HepG2 (cell line): ENCODE results near the gene ENTPD6. TPM values are rescaled to one million over a fixed set of nuclear protein-coding genes. Genes with fewer than 3 reads are reported as not detected.

ENCODE experiments used
- AKAP8 ChIP-seq: sonication (generic); formaldehyde crosslinking; IDR thresholded peaks from 2 replicates; pipeline ENCODE4 v1.5.1; 2020; ENCODE audit warnings: mild to moderate bottlenecking, missing genetic modification reagents
- ATRX ChIP-seq: sonication (generic); formaldehyde crosslinking; IDR thresholded peaks from 2 replicates; pipeline ENCODE4 v1.4.0; 2020; ENCODE audit warnings: missing genetic modification reagents, borderline replicate concordance
- CC2D1A ChIP-seq: sonication (generic); formaldehyde crosslinking; IDR thresholded peaks from 2 replicates; pipeline ENCODE4 v1.8.1; 2023; ENCODE audit warnings: mild to moderate bottlenecking, missing genetic modification reagents
- CREB1 ChIP-seq, 2 experiments: fragments of 450-650 bp in 1 of 2; IDR thresholded peaks; 2 replicates each; pipeline ENCODE4 v1.6.1; 2016 to 2017; ENCODE audit warnings: control low read depth in 1 of 2, mild to moderate bottlenecking in 1 of 2, missing compliant biosample characterization in 1 of 2, missing genetic modification characterization in 1 of 2
- ETV5 ChIP-seq: IDR thresholded peaks from 2 replicates; pipeline ENCODE4 v1.6.1; 2018; ENCODE audit warnings: missing biosample characterization, missing genetic modification reagents, inconsistent platforms, borderline replicate concordance
- ETV6 ChIP-seq: sonication (generic); formaldehyde crosslinking; conservative IDR thresholded peaks from 2 replicates; pipeline ENCODE4 v1.4.0; 2020; ENCODE audit warnings: missing genetic modification reagents
- FOXO1 ChIP-seq: sonication (generic); formaldehyde crosslinking; IDR thresholded peaks from 2 replicates; pipeline ENCODE4 v1.4.0; 2020; ENCODE audit warnings: missing genetic modification reagents
- FOXO4 ChIP-seq: sonication (generic); formaldehyde crosslinking; conservative IDR thresholded peaks from 2 replicates; pipeline ENCODE4 v1.8.1; 2023; ENCODE audit warnings: missing genetic modification reagents
- HOXD1 ChIP-seq: sonication (generic); formaldehyde crosslinking; IDR thresholded peaks from 2 replicates; pipeline ENCODE4 v1.5.0; 2020; ENCODE audit warnings: missing genetic modification reagents
- KAT8 ChIP-seq: IDR thresholded peaks from 2 replicates; pipeline ENCODE4 v1.6.1; 2016; ENCODE audit warnings: missing genetic modification reagents, missing compliant biosample characterization
- KDM2A ChIP-seq: sonication (generic); formaldehyde crosslinking; IDR thresholded peaks from 2 replicates; pipeline ENCODE4 v1.4.0; 2020; ENCODE audit warnings: low read depth, missing genetic modification reagents, borderline replicate concordance
- KDM6A ChIP-seq: IDR thresholded peaks from 2 replicates; pipeline ENCODE4 v1.6.1; 2016; ENCODE audit warnings: low read depth
- PHF8 ChIP-seq: sonication (generic); formaldehyde crosslinking; IDR thresholded peaks from 2 replicates; pipeline ENCODE4 v1.5.0; 2020; ENCODE audit warnings: missing genetic modification reagents
- RORA ChIP-seq: sonication (generic); formaldehyde crosslinking; IDR thresholded peaks from 2 replicates; pipeline ENCODE4 v1.5.0; 2020; ENCODE audit warnings: mild to moderate bottlenecking, missing genetic modification reagents, moderate library complexity
- SMAD3 ChIP-seq: sonication (generic); formaldehyde crosslinking; IDR thresholded peaks from 2 replicates; pipeline ENCODE4 v1.4.0; 2020; ENCODE audit warnings: missing genetic modification reagents
- TAF15 ChIP-seq: fragments of 200-400 bp; formaldehyde crosslinking; IDR thresholded peaks from one replicate; pipeline ENCODE4 v1.6.1; 2018; ENCODE audit warnings: mild to moderate bottlenecking, low read depth, low read length; ENCODE audit not compliant: poor library complexity, severe bottlenecking
- TGIF2 ChIP-seq: IDR thresholded peaks from 2 replicates; pipeline ENCODE4 v1.6.1; 2016; ENCODE audit warnings: control low read depth, missing compliant biosample characterization
- ZBTB20 ChIP-seq: sonication (generic); formaldehyde crosslinking; IDR thresholded peaks from 2 replicates; pipeline ENCODE4 v1.8.1; 2023; ENCODE audit warnings: missing genetic modification reagents, low read depth, mild to moderate bottlenecking, borderline replicate concordance
- ZBTB39 ChIP-seq: sonication (generic); formaldehyde crosslinking; IDR thresholded peaks from 2 replicates; pipeline ENCODE4 v1.5.0; 2020; ENCODE audit warnings: missing genetic modification reagents
- ZBTB7A ChIP-seq: sonication (generic); formaldehyde crosslinking; IDR thresholded peaks from 2 replicates; pipeline ENCODE4 v1.8.0; 2022; ENCODE audit warnings: mild to moderate bottlenecking, missing genetic modification reagents
- ZNF552 ChIP-seq: sonication (generic); formaldehyde crosslinking; IDR thresholded peaks from 2 replicates; pipeline ENCODE4 v1.9.0; 2022; ENCODE audit warnings: missing genetic modification reagents, mild to moderate bottlenecking, borderline replicate concordance
- ZNF597 ChIP-seq: sonication (generic); formaldehyde crosslinking; IDR thresholded peaks from 2 replicates; pipeline ENCODE4 v1.5.0; 2020; ENCODE audit warnings: missing genetic modification reagents
- ZNF607 ChIP-seq: sonication (generic); formaldehyde crosslinking; IDR thresholded peaks from 2 replicates; pipeline ENCODE4 v1.5.1; 2020; ENCODE audit warnings: missing genetic modification reagents, mild to moderate bottlenecking, borderline replicate concordance
- ZNF740 ChIP-seq: sonication (generic); formaldehyde crosslinking; IDR thresholded peaks from 2 replicates; pipeline ENCODE4 v1.4.0; 2020; ENCODE audit warnings: missing genetic modification reagents
- ZNF776 ChIP-seq: sonication (generic); formaldehyde crosslinking; IDR thresholded peaks from 2 replicates; pipeline ENCODE4 v1.4.0; 2020; ENCODE audit warnings: mild to moderate bottlenecking, missing genetic modification reagents
- ZSCAN30 ChIP-seq: sonication (generic); formaldehyde crosslinking; IDR thresholded peaks from 2 replicates; pipeline ENCODE4 v1.5.0; 2020; ENCODE audit warnings: mild to moderate bottlenecking, missing genetic modification reagents
- polyA plus RNA-seq, 8 experiments: library from polyadenylated mRNA; depleted of rRNA in 3 of 8; stranded (reverse) in 7 of 8; unstranded in 1 of 8; fragments of >200 nt; fragmentation: Illumina TruSeq in 4 of 8; extraction: Trizol in 4 of 8; gene quantifications; 2 replicates each; pipeline versions ENCODE4 v1.2.1 to v1.2.3, GENCODE V29; 2011 to 2016; ENCODE audit warnings: low read depth in 4 of 8, missing spikeins in 1 of 8, mixed read lengths in 1 of 8; ENCODE audit not compliant: insufficient read depth in 1 of 8
- total RNA-seq, 5 experiments: library from RNA; depleted of rRNA; stranded (reverse); fragments of >200 nt; fragmentation: Illumina TruSeq; extraction: Trizol; gene quantifications; 2 replicates each; pipeline ENCODE4 v1.2.3, GENCODE V29; 2016; ENCODE audit warnings: low read depth in 1 of 5

ENTPD6 gene
- total and polyA plus RNA-seq, 2 of the 13 experiments (the other 11 are each of a cell fraction or from before 2014, with no cell fraction given), result 164 to 172 TPM

- no peak for TF ChIP-seq FOXO4
- TF ChIP-seq ETV5, result peak; percentile 81
- TF ChIP-seq ZBTB39 (CRISPR knock-in tag), result peak; percentile 80; the same call in 1 of the 2 replicates
- TF ChIP-seq CC2D1A, result no peak; the same call in 1 of the 2 replicates
- no peak for TF ChIP-seq ATRX (CRISPR knock-in tag)
- TF ChIP-seq TAF15, result peak; percentile 36
- no peak for TF ChIP-seq RORA (CRISPR knock-in tag)
- peak; percentile 91 for TF ChIP-seq ZBTB7A (CRISPR knock-in tag)
- peak; percentile 86; the same call in 1 of the 2 replicates for TF ChIP-seq ZNF552
- TF ChIP-seq TGIF2 (CRISPR knock-in tag), result peak; percentile 98
- TF ChIP-seq KAT8, result peak; percentile 90
- peak; percentile 94; the same call in 1 of the 2 replicates for TF ChIP-seq ZNF776 (CRISPR knock-in tag)
- peak; percentile 80 for TF ChIP-seq FOXO1 (CRISPR knock-in tag)
- peak; percentile 83 for TF ChIP-seq ZNF597 (CRISPR knock-in tag)
- TF ChIP-seq ZBTB20 (CRISPR knock-in tag), result peak; percentile 87; the same call in 1 of the 2 replicates
- TF ChIP-seq ETV6 (CRISPR knock-in tag), result peak; percentile 93
- TF ChIP-seq PHF8 (CRISPR knock-in tag), result peak; percentile 99
- no peak for TF ChIP-seq KDM6A (CRISPR knock-in tag)
- peak; percentile 85; the same call in 1 of the 2 replicates for TF ChIP-seq AKAP8
- TF ChIP-seq SMAD3 (CRISPR knock-in tag), result peak; percentile 91
- TF ChIP-seq ZNF607 (CRISPR knock-in tag), result no peak; the same call in 1 of the 2 replicates
- TF ChIP-seq HOXD1 (CRISPR knock-in tag), result peak; percentile 89; the same call in 1 of the 2 replicates
- TF ChIP-seq ZNF740, result peak; percentile 62
- peak; percentile 93 for TF ChIP-seq KDM2A (CRISPR knock-in tag)
- TF ChIP-seq ZSCAN30 (CRISPR knock-in tag), result 0 out of 2 replicates have a peak, but pooled peaks have one; percentile 87
- TF ChIP-seq CREB1 (IDR thresholded peaks at IDR 0.05), result no peak
- TF ChIP-seq CREB1 (CRISPR knock-in tag; IDR thresholded peaks at IDR 0.05), result no peak
These were observed 52.7 kb downstream of the ENTPD6 start, which contains the start of gene PYGB (continued) for GRCh38 chr20:25247956-25248785.
